DOHH2 (cell line): Measurements from ENCODE around the gene EPG5.

Source experiments
- H3F3A ChIP-seq: fragments of 200-600 bp; sonication (generic), shearing (Covaris generic); 2 replicates; pipeline ENCODE4 v1.6.0; 2016; ENCODE audit warnings: antibody characterized with exemption, mild to moderate bottlenecking; ENCODE audit not compliant: control insufficient read depth, insufficient read depth
- H3K27ac ChIP-seq: fragments of 200-600 bp; sonication (generic); 2 replicates; pipeline ENCODE4 v1.5.1; 2014; ENCODE audit warnings: low read depth, mild to moderate bottlenecking, low read length, moderate library complexity
- H3K27me3 ChIP-seq: fragments of 200-600 bp; sonication (generic); 2 replicates; pipeline ENCODE4 v1.6.1; 2014; ENCODE audit warnings: mild to moderate bottlenecking, low read length, mixed read lengths; ENCODE audit not compliant: control insufficient read depth
- H3K36me3 ChIP-seq: fragments of 200-600 bp; sonication (generic); 2 replicates; pipeline ENCODE4 v1.6.1; 2014; ENCODE audit warnings: mild to moderate bottlenecking, low read length, moderate library complexity, mixed read lengths; ENCODE audit not compliant: control insufficient read depth
- H3K4me1 ChIP-seq: fragments of 200-600 bp; sonication (generic); 2 replicates; pipeline ENCODE4 v1.6.1; 2014; ENCODE audit warnings: mild to moderate bottlenecking, low read length, mixed read lengths; ENCODE audit not compliant: control insufficient read depth
- H3K4me2 ChIP-seq: fragments of 200-600 bp; sonication (generic); 2 replicates; pipeline ENCODE4 v1.6.0; 2014; ENCODE audit warnings: mild to moderate bottlenecking, low read length, moderate library complexity
- H3K4me3 ChIP-seq: fragments of 200-600 bp; sonication (generic); 2 replicates; pipeline ENCODE4 v1.5.1; 2014; ENCODE audit warnings: mild to moderate bottlenecking, low read length, mixed read lengths
- H3K79me2 ChIP-seq: fragments of 200-600 bp; sonication (generic); 2 replicates; pipeline ENCODE4 v1.6.1; 2014; ENCODE audit warnings: mild to moderate bottlenecking, low read length, mixed read lengths; ENCODE audit not compliant: control insufficient read depth
- H3K9me2 ChIP-seq: fragments of 200-600 bp; sonication (generic); replicated peaks from 2 replicates; pipeline ENCODE4 v1.6.1; 2014; ENCODE audit warnings: mild to moderate bottlenecking, low read length, mixed read lengths; ENCODE audit not compliant: control insufficient read depth
- H3K9me3 ChIP-seq: fragments of 200-600 bp; sonication (generic); 2 replicates; pipeline ENCODE4 v1.6.1; 2014; ENCODE audit warnings: antibody characterized with exemption, low read length, mixed read lengths; ENCODE audit not compliant: control insufficient read depth, insufficient read depth
- H4K20me1 ChIP-seq: fragments of 200-600 bp; sonication (generic); 2 replicates; pipeline ENCODE4 v1.6.0; 2014; ENCODE audit warnings: low read depth, mild to moderate bottlenecking, antibody characterized with exemption, low read length, moderate library complexity; ENCODE audit not compliant: control insufficient read depth, insufficient read depth
- CTCF ChIP-seq: fragments of 200-600 bp; sonication (generic); IDR thresholded peaks from one replicate; pipeline ENCODE4 v1.5.1; 2014; ENCODE audit warnings: antibody characterized with exemption, mild to moderate bottlenecking, low read depth, low read length; ENCODE audit not compliant: poor library complexity, severe bottlenecking
- EZH2phosphoT487 ChIP-seq: fragments of 200-600 bp; sonication (generic); IDR thresholded peaks from 2 replicates; pipeline ENCODE4 v1.6.1; 2017; ENCODE audit warnings: borderline replicate concordance, mild to moderate bottlenecking, antibody characterized with exemption, low read length, moderate library complexity, mixed read lengths

Gene EPG5

GRCh38 chr18:45935591-45936335 lies 31.4 kb downstream of the EPG5 start:
- no peak overlapping the region for H3K27ac ChIP-seq
- H3K79me2 ChIP-seq = no peaks in the 10 kb centered on the region
- H3K36me3 ChIP-seq = peaks cover 36% of the 10 kb centered on the region
- no peaks in the 10 kb centered on the region for H3K9me3 ChIP-seq
- TF ChIP-seq EZH2phosphoT487 (no peak), CTCF (no peak)
- H3K4me3 ChIP-seq = no peak overlapping the region
- no peaks in the 10 kb centered on the region for H4K20me1 ChIP-seq
- H3K27me3 ChIP-seq = no peaks in the 10 kb centered on the region
- no peaks in the 10 kb centered on the region for H3F3A ChIP-seq
- no peaks in the 10 kb centered on the region for H3K4me1 ChIP-seq
- no peaks in the 10 kb centered on the region for H3K9me2 ChIP-seq
- H3K4me2 ChIP-seq = no peak overlapping the region

- H3K36me3 ChIP-seq = peaks cover 27% of the 10 kb centered on the region
- no peak for TF ChIP-seq CTCF
- H4K20me1 ChIP-seq = no peaks in the 10 kb centered on the region
- H3K9me2 ChIP-seq = no peaks in the 10 kb centered on the region
- no peaks in the 10 kb centered on the region for H3K9me3 ChIP-seq
- H3K27ac ChIP-seq = no peak overlapping the region
- H3K79me2 ChIP-seq = no peaks in the 10 kb centered on the region
- no peak overlapping the region for H3K4me2 ChIP-seq
- no peaks in the 10 kb centered on the region for H3K4me1 ChIP-seq
- no peaks in the 10 kb centered on the region for H3K27me3 ChIP-seq
- H3F3A ChIP-seq = no peaks in the 10 kb centered on the region
- no peak overlapping the region for H3K4me3 ChIP-seq
Measured at GRCh38 chr18:45932708-45933107, 34.4 kb downstream of the EPG5 start.

GRCh38 chr18:45930963-45931362 lies 36.2 kb downstream of the EPG5 start:
- Histone ChIP-seq H3K4me1 (no peaks in the 10 kb centered on the region), H3K4me3 (no peak overlapping the region), H3K9me2 (no peaks in the 10 kb centered on the region), H3K36me3 (peaks cover 27% of the 10 kb centered on the region), H3K9me3 (no peaks in the 10 kb centered on the region), H4K20me1 (no peaks in the 10 kb centered on the region), H3K4me2 (no peak overlapping the region), H3F3A (no peaks in the 10 kb centered on the region), H3K79me2 (no peaks in the 10 kb centered on the region), H3K27me3 (no peaks in the 10 kb centered on the region), H3K27ac (no peak overlapping the region)
- no peak for TF ChIP-seq CTCF
- no peak for TF ChIP-seq EZH2phosphoT487
